ENCODE data around the gene TMEM218.
"Not testable (repeated sequence)": the region's sequence is repeated elsewhere in the genome, so short reads cannot be mapped to it uniquely, and the experiment has no call there.

The TMEM218 gene

DNA sequence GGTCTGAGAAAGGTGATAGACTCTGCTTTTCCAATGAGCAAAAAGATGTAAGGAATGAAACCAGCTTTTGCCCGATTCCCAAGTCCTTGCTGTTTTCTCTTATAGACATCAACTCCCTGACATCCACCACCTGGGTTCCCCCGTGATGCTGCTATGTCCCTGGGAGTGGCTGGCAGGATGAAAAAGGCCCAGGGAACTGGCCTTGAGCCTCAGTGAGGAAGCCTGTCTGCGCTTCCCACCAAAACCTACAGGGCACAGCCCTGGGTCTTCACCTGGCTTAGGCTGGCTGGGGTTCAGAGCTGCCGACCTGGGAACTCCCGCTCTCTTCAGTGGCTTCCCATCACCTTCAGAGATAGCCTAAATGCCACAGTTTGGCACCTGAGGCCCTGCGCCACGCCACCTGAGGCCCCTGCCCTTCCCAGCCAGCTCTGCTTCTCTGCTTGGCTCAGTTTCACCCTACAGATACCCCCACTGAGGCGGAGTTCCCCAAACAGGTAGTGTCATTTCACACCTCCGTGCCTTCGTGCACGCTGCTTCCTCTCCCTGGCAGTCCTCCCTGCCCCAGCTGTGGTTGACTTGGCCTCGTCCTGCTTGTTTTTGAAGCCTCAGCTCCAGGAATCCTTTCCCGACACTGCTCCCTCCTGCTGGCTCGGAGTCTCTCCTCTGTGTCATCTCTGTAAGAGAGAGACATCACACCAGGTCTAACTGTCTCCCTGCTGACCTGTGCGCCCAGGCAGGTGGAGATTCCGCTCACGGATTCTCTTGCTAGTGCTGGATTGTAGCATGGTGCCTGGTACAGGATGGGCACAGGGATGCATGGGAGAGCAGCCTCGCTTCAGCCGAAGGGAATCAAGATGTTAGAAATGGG lies 37.6 kb downstream of the TMEM218 start:
- no peak for DNase-seq

DNA sequence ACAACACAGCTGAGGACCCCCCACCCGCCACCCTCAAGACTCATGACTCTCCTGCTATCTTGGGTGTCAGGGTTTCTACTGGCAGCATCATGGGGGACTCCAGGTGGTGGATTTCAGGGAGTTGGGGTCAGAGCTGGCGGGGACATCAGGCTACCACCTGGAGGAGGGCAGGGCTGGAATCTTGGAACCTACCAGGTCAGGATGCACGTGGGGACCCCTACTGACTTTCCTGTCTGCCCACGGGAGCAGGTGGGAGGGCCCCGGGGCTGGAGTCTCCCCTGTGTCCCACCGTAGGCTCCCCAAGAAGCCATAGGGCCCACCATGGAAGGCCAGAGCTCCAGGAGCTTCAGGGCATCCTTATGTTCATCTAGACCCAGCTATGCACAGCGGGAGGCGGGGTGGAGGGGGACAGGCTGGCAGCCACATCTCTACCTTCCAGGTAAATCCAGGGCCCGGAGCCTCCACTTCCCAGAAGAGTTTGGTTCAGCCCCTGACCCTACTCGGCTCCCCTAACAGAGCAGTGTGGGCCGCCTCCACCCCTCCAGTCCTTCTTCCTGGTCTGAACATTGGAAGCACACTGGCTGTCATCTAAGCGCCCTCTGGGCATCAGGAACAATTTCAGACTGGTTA lies 38.4 kb downstream of the TMEM218 start:
- DNase-seq, result no peak

DNA sequence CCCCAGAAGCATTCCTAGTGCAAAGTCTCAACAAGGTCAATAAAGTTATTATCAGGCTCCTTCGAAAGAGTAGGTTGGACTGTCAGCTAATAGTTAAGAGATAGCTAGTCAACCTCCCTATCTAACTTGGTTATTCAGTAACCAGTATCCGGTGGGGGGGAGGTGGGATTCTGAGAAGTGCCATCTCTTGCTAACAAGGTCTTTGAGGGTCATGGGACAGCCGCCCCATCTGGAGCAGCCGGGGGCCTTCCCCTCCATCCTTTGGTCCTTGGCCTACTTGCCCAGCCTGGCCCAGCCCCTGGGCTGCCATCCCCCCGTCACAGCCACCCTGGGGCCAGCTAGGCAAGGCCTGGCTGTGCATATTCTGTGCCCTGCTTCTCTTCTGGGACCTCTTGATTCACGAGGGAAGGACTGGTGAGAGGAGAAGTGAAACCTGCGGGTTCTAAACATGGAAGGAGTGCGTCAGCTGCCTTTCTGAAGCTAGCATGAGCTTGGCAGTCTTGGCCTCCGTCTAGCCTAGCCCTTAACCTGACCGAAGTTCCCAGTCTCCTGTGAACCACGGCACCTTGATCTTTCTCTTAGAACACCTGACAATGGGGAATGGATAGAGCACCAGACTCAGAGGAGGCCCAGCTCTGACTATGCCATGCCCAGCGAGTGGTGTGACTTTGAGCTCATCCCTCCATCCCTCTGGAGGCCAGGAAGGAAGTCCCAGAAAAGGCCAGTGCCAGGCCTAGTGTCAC lies 39.0 kb downstream of the TMEM218 start:
- no peak for DNase-seq

DNA sequence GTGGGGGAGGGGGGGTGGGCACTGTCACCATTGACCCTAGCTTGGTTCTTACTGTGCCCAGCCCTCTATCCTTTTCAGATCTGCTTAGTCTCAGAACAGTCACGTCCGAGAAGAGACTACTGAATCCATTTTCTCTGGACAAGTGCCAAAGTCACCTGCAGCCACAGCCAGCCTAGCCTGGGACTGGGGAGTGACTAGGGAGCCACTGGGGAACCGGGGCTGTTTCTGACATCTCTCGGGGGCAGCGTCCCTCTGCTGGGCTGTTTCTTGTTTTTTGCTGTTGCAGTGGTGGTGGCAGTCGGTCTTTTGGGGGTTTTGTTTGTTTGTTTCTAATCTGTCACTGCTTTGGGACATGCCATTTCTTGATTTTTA lies 39.6 kb downstream of the TMEM218 start:
- no peak for DNase-seq

DNA sequence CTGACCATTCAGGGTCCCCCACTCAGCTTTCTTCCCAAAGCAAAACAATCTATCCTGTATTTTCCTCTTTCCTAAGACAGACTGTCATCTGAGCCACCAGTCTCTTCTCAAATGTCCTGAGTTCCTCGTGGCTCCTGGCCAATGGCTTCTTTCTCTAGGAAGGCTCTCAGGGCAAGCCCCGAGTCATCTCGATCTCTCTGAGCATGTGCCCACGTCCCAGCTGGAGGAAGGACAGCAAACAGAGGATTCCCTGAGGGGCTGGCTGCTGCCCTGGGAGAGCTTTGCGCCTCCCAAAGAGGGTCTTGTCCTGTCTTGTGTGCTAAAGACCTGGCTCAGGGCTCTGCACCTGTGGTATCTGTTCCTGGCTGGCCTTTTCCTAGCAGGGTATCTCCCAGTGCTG lies 40.0 kb downstream of the TMEM218 start:
- no peak for DNase-seq

DNA sequence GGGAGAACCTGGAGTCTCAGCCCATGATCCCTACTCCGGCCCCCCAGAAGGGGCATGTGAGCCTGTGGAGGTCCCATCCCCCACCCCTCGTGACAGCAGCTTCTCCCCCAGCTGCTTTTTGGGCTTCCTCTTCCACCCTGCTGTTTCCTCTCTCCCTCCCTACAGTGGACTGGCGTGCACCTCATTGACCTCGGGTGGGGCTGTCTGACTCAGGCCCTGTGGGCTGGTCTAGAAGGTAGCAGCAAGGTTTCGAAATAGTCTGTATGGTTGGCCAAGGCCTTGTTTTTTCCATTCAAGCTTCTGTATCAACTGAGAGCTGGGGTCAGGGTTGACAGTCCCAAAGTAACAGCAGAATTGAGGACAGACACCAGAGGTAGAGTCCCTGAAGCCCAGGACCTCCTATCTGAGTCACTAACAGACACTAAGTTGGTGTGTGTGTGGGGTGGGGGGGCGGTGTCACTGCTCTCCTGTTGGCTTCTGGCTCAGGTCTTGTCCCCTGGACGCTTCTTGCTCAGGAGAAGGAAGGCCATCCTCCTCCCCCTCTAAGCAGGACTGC lies 40.6 kb downstream of the TMEM218 start:
- no peak for DNase-seq

DNA sequence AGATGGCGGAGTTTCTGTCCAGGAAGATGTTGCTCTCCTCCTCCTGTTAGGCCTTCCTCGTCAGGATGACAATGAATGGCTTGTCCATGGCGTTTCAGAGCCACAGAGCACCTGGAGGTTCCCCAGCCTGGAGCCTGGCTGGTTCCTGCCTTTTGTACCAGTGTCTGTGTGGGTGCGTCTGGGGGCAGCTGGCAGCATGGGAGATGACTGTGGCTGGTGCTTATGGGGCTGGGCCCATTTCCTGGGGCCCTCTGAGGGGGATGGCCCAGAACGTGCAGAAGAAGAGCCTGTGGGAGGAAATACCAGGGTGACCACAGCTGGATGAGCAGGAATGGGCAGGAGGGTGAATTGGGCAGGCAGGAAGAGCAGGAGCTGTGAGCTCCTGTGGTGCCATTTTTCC lies 41.6 kb downstream of the TMEM218 start:
- no peak for DNase-seq

DNA sequence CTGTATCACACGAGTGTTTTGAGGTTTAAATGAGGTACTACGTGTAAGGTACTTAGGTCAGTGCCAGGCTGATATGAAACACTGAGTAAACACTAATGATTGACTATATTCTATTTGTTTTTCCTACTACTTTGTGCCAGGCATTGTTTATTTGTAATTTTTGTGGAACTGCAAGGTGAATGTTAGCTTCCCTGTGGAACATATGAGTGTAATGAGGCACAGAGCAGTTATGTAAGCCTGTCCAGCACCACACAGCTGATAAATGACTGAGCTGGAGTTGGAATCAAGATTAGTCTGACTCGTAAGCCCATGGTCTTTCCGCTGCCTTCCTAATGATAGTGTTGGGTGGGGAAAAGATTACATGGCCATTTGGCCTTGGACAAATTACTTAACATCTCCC lies 42.4 kb downstream of the TMEM218 start:
- DNase-seq, result no peak

DNA sequence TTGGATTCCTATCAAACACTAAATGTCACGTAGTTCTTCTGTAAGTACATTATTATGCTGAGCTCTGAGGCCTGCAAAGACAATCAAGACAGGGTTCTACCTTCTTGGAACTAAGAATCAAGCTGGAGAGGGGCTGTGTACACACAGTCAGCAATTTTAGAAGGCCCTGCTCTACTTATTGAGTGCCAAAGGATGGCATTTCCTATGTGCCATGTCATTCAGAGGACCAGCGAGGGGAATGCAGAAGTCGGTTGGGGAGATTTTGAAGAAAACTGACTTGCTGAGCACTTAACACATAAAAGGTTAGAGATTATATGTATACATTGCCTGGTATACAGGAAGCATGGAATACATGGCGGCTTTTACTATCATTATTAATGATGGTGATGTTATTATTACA lies 43.1 kb downstream of the TMEM218 start:
- no peak for DNase-seq

DNA sequence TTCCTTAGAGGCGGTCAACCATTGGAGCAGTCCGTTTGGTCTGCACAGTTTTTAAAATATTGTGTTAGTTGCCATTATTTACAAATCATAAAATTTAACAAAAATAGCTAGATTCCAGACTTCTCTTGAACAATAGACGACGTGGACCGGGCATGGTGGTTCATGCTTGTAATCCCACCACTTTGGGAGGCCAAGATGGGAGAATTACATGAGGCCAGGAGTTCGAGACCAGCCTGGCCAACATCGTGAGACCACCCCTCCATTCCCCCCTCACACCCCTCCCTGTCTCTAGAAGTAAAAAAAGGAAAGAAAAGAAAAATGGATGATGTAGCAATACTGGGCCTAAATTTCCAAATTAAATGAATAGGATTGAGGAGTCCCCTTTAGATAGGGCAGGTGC lies 47.4 kb downstream of the TMEM218 start:
- DNase-seq, result no peak

DNA sequence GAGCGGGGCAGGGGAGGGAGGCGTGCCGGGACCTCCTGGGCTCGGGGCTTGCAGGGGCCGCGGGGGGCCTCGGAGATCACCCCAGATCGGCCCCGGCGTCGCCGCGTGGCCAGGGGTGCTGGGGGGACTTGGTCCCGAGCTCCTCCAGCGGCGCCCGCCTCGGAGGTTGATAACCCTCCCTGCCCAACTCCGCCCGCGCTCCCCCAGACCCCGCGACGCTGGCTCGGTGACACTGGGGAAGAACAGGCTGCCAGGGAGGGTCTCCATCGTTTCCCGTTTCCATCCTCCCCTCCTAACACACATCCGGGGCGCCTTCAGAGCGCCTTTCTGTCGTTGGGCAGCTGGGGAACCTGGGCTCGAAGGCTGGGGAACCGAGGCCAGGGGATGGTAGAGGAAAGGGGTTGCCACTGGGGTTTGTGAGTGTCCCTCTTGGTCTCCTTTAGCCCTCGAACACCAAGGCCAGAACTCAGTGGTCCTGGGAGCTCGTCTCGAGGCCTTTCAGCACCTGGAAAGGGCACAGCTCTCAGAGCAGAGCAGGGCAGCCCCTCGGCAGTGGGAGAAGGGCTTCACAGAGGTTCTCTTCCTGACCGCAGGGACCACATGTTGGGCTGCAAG lies 47.9 kb downstream of the TMEM218 start:
- DNase-seq, result no peak

DNA sequence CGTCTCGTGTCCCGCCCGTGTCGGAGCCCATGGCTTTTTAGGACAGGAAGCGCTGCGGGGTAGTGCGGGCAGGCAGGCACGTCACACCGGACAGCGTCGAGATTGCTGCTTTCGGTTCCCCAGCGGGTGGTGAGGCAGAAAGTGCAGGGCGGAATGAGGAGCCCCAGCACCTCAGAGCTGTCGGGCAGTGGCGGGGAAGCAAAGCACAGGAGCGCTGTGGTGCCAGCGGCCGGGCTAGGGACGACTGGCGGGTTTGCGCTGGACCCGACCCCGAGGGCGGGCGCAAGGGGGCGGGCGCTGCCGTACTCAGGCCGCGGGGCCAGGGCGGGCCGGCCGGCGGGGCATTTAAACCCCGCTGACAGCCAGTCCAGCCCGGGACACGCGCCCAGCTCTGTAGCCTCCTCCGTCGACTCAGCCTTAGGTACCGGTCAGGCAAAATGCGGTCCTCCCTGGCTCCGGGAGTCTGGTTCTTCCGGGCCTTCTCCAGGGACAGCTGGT lies 48.4 kb downstream of the TMEM218 start, which contains the start of gene SLC37A2:
SLC37A2 (plus strand) TSS at position 375 of the 498 bp plus-strand sequence; CDS start at position 438, 63 bp downstream.
- no peak for DNase-seq

DNA sequence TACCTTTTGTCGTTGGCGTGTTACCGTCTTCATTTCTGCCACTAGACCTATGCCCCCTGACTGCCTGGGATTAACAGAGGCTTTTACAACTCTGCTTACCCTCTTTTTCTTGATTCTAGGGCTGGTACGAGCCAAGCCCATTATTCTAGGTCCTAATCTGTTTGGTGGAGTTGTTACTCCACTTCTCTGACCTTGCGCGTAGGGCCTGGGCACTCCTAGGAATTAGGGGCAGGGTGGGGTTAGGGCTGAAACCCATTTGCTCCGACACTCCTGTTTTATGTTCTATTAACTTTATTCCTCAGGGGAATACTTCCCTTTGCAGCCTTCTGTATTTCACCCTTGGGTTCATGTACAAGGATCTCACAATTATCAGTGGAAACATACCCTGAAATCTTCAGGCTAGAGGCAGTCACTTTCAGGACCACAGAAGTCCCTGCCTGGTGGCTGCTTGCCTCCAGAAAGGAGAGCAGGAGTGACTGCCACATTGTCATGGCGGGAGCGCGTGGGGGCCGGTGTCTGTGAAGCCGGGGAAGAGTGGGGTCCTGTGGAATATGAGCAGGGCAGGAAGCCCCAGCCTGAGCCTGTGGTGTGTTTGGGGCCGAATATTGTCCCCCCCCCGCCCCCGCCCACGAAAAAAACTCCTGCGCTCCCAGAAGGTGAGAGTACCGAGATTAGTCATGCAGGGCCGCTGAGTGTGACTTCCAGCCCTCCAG lies 49.1 kb downstream of the TMEM218 start:
- DNase-seq, result no peak

DNA sequence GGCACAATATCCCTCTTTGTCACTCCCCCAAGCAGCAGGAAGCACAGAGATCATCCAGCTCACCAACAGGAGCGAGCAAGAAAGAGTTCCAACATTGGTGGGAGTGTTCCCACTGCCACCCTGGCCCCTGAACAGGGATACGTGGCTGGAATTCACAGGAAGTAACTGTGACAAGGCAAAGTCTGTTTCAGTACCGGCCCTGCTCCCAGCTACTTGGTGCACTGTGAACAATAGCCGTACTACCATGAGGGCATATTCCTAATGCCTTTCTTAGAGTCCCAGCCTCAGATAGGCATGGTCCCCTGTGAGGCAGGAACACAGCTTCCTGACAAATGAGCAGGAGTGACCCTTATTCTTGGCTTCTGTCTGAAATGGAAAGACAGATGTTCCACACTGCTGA lies 50.1 kb downstream of the TMEM218 start:
- no peak for DNase-seq

DNA sequence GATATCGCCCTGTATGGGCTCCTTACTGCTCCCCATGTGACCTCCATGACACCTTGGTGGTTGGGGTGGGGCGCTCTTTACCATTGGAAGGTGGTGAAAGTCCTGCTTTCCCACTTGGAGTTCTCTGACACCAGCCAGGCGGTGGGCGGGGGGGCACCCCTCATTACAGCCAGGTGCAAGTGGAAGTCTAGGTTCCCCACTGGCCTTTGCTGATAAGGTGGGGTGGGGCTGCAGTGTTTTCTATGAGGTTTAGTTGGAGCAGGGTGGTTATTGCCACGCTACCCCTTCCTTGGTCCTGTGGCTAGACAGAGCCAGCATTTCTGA lies 53.8 kb downstream of the TMEM218 start:
- no peak for DNase-seq

DNA sequence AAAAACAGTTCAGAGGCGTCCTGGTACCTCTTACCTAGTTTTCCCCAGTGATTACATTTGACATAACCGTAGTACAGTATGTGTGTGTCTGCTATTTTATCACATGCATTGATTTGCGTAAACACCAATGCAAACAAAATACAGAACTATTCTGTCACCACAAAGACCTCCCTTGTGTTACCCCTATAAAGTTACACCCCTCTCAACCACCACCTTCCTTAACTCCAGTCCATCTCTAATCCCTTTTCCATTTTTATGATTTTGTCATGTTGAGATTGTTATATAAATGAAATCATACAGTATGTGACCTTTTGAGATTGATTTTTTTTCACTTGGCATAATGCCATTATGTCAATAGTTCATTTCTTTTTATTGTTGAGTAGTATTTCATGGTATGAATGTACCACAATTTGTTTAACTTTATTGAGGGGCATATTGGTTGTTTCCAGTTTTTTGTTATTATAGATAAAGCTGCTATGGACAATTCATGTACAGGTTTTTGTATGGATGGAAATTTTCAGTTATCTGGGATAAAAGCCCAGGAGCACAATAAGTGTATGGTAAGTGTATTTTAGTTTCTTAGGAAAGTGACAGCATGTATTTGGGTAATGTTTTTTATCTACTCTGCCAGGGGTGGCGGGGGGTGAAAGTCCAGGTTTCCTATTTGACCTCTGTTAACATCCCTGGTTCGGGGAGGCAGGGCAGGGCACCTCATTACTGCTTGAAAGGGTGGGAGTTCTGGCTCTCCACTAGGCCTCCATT lies 54.3 kb downstream of the TMEM218 start:
- no peak for DNase-seq

DNA sequence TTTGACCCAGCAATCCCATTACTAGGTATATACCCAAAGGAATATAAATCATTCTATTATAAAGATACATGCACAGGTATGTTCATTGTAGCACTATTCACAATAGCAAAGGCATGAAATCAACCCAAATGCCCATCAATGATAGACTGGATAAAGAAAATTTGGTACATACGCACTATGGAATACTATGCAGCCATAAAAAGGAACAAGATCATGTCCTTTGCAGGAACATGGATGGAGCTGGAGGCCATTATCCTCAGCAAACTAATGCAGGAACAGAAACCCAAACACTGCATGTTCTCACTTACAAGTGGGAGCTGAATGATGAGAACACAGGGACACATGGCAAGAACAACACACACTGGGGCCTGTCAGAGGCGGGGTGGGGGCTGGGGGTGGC lies 55.3 kb downstream of the TMEM218 start:
- not testable (repeated sequence) for DNase-seq

DNA sequence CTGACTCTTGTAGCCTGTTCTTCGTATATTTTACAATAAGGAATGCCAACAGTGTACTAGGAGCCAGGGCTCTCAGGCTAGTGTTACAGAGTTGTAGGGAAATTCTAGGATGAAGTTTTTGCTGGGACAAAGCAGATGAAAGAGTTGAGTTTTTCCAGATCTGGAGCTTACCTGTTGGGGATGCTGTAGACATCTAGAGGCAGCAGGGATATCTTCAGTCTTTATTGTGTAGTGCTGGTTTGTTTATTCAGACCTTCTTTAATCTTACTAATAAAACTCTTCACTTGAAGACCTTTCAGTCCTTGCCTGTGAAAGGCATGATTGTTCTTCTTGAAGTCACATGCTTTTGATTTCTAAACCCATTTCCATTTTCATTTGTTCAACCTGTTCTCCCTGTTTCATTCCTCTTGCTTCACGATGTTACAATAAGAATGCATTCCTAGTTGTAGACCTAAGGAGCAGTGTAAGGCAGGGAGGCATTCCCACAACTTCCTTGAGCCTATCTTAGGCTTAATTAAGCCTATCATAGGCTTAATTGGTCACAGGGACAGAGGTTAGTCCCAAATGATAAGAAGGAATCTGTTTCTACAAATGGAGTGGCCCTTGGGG lies 56.2 kb downstream of the TMEM218 start:
- DNase-seq, result no peak

DNA sequence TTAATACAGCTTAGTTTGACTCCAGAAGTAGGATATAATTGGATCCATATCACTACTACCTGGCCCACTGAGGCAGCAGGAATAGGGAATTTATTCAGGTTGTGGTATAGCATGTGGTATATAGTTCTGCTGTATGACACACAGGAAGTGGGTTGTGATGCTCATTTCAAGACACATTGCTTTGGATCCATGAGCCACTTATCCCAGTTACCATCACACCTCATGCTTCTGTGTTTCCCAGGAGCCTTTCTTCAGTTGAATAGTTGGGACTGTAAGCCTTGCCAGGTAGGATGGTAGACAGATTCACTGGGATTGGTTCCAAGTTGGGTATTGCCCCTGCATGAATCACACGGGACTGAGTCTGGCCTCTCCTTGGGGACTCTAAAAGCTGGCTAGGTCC lies 58.3 kb downstream of the TMEM218 start:
- DNase-seq, result no peak

DNA sequence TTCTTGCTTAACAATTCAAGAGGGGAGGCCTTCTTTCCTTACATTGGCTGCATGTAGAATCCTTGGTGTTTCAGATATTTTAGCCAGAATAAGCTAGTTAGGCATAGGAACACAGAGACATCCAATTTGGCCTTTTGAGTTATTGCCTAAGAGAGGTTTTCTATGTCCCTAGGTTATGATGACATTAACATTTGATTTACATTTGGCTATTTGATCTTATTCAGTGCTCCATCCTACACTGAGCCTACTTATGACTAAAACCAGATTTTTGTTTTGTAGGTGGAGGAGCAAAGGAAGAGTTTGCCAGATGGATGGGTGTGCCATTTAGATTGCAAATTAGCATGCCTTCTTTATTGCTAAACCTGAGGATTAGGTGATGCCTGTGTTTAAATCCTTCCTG lies 59.4 kb downstream of the TMEM218 start:
- DNase-seq, result no peak

DNA sequence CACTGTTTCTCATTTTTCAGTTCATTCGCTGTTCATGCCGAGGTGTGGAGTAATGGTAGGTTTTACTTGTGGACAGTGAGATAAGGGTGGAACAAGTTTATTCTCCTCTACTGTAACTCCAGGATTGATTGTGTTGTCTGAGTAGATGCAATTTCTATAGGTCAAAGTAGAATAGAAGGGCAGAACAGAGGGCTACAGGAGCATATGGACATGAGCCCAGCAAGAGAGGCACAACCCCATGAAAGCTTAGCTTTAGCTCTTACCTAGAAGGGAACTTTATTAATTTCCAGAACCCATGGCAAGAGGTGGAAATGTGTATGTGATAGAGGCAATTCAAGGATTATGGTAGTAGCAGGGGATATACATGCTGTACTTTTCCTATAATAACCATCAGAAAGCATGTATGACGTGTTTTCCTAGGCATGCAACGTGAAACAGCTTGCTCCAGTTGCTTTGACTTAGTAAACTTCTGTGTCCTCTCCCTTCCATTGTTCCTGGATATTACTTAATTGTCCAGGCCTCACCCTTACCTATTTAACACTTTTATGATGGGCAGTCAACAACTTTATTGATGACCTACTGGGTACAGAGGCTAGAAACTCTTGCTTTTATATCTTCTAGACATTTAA lies 62.1 kb downstream of the TMEM218 start:
- DNase-seq, result no peak
